Epithelial cell of alveolus of lung (primary cell): ENCODE data around the gene PCDHGA1. TPM values are rescaled to one million over a fixed set of nuclear protein-coding genes. Genes with fewer than 3 reads are reported as not detected.

Source experiments
- total RNA-seq: library from RNA; depleted of rRNA; stranded (reverse); fragments of >200 nt; gene quantifications from 2 replicates; pipeline ENCODE4 v1.2.1, GENCODE V29; 2015

The PCDHGA1 gene
- 0.13 and 0.64 TPM in 2 replicates for total RNA-seq

DNA sequence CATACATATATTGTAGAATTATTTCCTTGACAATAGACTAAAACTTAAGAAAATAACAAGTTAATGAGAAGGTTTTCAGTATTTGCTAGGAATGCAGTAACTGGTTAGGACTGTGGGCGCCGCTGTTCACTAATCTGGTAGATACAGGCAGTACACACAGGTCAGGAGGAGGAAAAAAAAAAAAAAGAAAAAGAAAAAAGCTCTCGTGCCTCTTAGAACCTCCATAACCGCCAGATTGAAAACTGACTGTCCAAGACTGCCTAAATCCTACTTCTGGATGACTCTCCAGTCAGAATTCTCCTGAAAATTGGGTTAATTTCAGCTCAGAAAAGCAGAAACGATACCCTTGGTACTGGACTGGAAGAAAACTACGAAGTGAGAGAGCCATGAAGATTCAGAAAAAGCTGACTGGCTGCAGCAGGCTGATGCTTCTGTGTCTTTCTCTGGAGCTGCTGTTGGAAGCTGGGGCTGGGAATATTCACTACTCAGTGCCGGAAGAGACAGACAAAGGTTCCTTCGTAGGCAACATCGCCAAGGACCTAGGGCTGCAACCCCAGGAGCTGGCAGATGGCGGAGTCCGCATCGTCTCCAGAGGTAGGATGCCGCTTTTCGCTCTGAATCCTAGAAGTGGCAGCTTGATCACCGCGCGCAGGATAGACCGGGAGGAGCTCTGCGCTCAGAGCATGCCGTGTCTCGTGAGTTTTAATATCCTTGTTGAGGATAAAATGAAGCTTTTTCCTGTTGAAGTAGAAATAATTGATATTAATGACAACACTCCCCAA lies at the start of gene PCDHGA1:
Gene PCDHGA1, plus strand, starts transcription at position 216 of the 782 bp plus-strand sequence.

DNA sequence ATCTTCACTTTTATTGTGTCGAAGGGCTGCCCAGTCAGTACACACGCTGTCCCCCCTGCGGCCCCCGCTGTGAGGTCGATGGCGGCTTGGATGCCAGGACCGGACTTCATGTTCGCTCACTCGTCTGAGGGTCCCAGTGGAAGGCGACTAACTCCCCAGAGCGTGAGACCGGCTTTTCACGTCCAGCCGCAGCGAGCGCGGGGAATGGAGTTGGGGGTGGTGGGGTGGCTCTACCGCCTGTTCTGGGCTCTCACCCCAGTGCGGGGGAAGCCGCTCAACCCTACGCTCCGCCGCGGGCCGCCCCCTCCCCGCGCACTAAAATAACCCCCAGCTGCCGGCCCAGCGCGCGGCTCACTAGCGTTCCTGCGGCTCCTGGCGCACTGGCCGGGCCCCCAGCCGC lies 26.6 kb upstream of the PCDHGA1 start, which contains the start of gene SLC25A2:
Gene SLC25A2, minus strand, starts transcription at position 294 of the 400 bp plus-strand sequence. Its CDS starts 184 bp downstream, at position 110.

DNA sequence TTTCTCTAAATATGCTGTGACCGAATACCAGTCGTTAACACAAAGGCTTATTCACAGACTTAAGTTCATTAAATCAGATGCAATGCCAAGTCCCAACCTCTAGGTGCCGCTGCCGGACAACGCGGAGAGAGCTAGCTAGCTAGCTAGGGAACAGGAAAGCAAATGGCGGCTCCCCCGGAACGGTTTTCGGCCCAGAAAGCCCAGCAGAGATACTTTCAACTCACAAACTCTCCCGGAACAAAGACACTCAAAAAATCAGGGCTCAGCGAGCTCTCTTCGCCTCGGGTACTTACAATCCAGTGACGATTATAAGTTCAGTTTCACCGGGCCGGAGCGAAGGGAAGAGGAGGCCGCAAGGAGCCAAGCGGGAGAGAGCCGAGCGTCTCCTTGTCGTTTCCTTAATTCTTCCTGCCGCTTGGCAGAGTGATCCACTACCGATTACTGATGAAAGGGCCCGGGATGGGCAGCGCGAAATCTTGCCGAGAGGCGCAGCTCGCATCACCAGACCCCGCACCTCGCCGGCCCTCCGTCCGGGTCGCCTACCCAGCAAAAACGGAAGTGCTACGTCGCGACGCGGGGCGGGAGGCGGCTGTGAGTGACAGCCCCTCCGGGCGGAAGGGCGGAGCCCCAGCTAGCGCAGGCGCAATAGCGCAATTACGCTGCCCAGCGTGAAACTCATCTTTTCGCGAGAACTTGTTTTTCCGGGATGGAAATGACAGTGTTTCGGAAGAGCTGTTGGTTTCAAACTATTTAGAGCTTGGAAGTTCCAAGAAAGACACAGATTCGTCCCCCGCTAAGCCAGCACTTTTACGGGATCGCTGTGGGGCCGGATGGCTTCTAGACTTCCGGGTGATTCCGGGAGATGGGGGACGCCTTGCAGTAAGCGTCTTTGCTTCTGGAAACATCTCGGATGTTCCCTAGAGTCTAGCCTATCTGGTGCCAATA lies 9.8 kb upstream of the PCDHGA1 start, which contains the start of gene TAF7:
Gene TAF7, minus strand, starts transcription at position 560 of the 945 bp plus-strand sequence. CDS start 740 bp downstream, outside the sequence.

DNA sequence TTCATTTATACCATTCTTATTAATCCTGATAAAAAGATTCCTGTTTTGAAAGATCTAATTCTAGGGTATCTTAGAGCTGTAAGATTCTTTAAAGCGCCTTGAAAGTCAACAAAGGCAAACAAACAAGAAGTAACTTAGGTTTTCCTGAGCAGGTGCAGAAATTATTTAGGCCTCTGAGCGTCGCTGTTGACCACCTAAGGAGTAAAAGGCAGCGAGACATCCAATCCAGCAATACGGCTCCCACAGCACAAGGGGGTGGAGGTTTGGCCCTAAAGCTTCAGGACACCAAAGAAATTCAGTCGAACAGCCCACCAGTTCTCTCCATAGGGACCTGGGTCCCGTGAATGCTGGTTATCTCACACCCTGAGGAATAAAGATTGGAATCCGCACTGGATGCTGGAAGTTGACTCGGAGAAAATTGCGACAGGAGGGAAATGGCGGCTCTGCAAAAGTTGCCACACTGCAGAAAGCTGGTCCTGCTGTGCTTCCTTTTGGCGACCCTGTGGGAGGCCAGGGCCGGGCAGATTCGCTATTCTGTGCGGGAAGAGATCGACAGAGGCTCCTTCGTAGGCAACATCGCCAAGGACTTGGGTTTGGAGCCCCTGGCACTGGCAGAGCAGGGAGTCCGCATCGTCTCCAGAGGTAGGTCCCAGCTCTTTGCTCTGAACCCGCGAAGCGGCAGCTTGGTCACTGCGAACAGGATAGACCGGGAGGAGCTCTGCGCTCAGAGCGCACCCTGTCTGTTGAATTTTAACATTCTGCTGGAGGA lies 8.4 kb downstream of the PCDHGA1 start, which contains the start of gene PCDHGA2:
Gene PCDHGA2, plus strand, starts transcription at position 223 of the 769 bp plus-strand sequence.

DNA sequence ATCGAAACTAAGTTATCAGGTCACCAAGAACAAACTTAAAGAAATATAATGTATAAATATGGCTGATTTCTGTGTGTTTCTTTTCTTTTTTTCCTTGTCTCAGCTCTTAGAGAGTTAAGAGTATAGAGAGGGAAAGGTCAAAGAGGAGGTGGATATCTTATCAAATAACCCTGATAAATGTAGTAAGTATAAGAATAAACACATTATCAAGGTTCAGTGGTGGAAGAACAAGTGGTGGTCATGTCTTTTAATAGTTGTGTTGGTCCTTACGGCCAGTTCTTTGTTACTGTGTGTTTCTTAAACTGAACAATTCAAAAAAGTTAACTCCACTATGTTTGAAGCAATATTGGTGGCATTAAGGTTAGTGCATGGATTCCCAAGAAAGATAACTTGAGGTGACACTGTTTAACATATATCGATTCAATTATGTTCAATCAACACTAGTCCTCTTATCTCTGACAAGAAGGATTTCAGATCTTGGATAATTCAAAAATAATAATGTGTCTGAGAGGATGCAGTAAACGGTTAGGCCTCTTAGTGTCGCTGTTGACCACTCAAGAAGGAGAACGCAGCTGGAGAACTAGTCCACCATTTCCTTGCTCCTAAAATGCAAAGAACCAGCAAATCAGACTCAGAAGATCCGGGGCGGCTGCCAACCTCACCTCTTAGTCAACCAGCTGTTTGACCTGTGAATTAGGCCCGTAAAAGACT lies 13.1 kb downstream of the PCDHGA1 start, which contains the start of gene PCDHGA3:
Gene PCDHGA3, plus strand, starts transcription at position 588 of the 711 bp plus-strand sequence. CDS start 205 bp downstream, outside the sequence.

DNA sequence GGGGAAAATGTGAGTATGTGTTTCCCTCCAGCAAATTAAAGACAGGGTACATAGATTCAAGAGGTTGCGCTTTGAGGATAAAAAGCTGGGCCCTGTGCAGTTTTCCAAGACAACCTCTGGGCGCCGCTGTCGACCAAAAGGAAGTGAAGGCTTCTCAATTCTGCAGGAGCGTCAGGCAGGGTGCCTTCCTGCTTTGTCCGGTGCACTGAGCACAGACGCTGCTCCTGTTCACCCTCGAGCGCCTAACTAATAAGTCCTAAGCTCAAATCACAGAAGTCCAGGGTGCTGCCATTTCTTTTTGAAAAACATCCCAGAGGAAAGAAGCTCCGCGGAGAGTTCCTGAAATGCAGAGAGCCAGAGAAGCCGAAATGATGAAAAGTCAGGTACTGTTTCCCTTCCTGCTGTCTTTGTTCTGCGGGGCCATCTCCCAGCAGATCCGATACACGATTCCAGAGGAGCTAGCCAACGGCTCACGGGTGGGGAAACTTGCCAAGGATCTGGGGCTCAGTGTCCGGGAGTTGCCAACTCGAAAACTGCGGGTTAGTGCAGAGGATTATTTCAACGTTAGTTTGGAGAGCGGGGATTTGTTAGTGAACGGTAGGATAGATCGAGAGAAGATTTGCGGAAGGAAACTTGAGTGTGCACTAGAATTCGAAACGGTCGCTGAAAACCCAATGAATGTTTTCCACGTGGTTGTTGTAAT lies 19.8 kb downstream of the PCDHGA1 start, which contains the start of gene PCDHGB1:
Gene PCDHGB1, plus strand, starts transcription at position 183 of the 703 bp plus-strand sequence. Its CDS starts 162 bp downstream, at position 345.

DNA sequence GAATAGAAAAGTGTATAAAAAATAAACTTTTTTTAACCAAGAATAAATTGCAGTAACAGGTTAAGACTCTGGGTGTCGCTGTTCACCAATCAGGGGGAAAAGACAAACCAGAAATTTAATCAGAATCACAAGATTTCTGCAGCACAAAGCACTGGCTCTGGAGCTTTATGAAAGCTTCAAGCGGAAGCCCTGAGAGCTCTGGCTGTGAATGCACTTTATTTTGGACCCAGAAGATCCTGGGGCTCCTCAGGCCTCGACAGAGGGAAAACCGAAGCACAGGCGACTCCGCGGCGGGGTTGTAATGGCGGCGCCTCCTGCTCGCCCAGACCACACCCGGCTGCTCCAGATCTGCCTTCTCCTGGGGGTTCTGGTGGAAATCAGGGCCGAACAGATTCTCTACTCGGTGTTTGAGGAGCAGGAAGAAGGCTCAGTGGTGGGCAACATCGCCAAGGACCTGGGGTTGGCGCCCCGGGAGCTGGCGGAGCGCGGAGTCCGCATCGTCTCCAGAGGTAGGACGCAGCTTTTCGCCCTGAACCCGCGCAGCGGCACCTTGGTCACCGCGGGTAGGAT lies 24.7 kb downstream of the PCDHGA1 start, which contains the start of gene PCDHGA4:
Gene PCDHGA4, plus strand, starts transcription at position 122 of the 570 bp plus-strand sequence. Its CDS starts 87 bp downstream, at position 209.

DNA sequence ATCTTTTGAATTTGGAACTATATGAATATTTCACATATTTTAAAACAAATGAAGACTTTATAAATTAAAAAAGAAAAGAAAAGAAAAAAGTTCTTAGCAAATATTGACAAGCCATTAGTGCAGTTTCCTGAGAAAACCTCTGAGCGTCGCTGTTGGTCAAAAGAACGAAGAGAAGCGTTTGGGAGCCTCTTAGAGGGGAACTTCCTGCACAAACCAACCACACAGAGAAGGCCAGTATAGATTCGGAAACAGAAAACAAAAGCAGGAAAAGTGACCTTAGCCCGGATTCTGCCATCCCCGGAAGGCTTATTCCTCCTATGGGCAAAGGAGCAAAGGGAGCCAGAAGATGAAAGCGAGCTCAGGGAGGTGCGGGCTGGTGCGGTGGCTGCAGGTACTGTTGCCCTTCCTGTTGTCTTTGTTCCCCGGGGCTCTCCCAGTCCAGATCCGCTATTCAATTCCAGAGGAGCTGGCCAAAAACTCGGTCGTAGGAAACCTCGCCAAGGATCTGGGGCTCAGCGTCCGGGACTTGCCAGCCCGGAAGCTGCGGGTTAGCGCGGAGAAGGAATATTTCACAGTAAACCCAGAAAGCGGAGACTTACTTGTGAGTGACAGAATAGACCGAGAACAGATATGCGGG lies 29.6 kb downstream of the PCDHGA1 start, which contains the start of gene PCDHGB2:
Gene PCDHGB2, plus strand, starts transcription at position 205 of the 637 bp plus-strand sequence. Its CDS starts 142 bp downstream, at position 347.

DNA sequence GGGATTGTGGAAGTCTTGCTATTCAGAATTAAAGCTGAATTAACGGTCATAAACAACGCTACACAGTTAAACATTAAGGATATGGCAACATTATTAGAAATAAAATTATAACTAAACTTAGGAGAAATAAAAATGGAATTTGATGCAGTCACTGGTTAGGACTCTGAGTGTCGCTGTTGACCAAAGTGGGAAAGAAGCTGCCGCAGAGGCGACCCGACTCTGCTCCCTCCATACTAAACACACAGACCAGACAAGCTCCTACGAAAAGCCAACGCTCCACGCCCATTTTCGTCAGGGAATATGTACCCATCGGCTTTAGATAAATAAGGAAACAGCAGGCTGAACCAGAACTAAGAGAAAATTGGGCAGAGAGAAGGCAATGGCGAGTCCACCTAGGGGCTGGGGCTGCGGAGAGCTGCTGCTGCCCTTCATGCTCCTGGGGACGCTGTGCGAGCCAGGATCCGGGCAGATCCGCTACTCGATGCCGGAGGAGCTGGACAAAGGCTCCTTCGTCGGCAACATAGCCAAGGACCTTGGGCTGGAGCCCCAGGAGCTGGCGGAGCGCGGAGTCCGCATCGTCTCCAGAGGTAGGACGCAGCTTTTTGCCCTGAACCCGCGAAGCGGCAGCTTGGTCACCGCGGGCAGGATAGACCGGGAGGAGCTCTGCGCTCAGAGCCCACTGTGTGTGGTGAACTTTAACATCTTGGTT lies 33.8 kb downstream of the PCDHGA1 start, which contains the start of gene PCDHGA5:
Gene PCDHGA5, plus strand, starts transcription at position 211 of the 709 bp plus-strand sequence. Its CDS starts 169 bp downstream, at position 380.

DNA sequence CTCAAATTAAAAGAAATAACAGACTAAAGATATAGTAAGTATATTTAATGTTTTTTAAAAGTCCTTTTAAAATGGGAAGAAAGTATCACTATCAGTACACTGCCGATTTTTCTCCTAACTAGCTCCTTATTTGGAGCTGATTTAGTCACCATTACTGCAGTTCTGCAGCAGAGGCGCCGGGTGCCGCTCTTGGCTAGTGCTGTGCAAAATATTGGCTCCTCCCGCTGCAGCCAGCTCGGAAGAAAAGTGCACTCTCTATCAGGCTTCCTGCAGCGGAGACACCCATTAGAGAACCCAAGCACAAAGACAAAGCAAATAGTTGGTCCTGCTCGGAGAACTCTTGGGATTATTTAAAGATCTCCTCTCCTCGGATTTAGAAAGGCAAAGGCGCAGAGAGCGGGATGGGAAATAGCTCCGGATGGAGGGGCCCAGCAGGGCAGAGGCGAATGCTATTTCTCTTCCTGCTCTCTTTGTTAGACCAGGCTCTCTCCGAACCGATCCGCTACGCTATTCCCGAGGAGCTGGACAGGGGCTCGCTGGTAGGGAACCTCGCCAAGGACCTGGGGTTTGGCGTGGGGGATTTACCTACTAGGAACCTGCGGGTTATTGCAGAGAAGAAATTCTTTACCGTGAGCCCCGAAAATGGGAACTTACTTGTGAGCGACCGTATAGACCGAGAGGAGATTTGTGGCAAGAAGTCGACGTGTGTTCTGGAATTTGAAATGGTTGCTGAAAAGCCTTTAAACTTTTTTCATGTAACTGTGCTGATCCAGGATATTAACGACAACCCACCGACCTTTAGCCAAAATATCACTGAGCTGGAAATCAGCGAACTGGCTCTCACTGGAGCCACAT lies 39.9 kb downstream of the PCDHGA1 start, which contains the start of gene PCDHGB3:
Gene PCDHGB3, plus strand, starts transcription at position 249 of the 855 bp plus-strand sequence. Its CDS starts 153 bp downstream, at position 402.

DNA sequence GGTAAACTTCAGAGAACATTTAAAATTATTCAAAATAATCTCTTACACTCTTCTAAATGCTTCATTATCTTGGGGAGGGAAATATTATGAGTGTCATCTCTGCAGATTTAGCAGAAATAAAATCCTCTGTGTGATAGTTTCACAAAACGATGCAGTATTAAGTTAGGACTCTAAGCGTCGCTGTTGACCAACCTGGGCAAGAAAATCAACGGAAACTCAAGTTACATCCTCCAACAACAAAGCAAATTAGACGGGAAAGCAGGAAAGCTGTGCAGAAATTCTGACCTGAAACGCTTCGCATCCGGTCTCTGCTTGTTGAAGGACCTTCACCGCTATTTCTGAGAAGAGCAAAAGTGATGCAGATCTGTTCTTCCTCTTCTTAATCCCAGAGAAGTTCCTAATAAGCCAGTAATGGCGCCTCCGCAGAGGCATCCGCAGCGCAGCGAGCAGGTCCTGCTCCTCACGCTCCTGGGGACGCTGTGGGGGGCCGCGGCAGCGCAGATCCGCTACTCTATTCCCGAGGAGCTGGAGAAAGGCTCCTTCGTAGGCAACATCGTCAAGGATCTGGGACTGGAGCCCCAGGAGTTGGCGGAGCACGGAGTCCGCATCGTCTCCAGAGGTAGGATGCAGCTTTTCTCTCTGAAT lies 43.5 kb downstream of the PCDHGA1 start, which contains the start of gene PCDHGA6:
Gene PCDHGA6, plus strand, starts transcription at position 219 of the 645 bp plus-strand sequence. Its CDS starts 193 bp downstream, at position 412.

DNA sequence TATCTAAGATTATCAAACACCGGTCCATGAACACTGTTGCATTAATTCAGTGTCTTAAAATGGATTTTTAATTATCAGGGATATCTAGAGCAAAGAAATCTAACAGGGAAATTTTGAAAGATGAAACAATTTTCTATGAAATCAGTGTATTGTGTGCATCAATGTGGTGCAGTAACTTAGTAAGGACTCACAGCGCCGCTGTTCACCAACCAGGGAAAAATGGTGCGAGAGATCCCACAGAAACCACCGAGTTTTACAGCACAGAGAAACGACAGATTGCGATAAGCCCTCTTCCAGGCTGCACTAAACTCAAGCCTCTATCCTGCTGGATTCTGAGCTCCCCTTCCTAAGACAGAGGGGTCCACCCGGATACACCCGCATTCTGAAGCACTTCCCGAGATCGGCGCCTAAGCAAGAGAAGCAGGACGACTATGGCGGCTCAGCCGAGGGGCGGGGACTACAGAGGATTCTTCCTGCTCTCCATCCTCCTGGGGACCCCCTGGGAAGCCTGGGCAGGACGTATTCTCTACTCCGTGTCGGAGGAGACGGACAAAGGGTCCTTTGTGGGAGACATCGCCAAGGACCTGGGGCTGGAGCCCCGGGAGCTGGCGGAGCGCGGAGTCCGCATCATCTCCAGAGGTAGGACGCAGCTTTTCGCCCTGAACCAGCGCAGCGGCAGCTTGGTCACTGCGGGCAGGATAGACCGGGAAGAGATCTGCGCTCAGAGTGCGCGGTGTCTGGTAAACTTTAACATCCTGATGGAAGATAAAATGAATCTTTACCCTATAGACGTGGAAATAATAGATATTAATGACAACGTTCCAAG lies 52.4 kb downstream of the PCDHGA1 start, which contains the start of gene PCDHGA7:
Gene PCDHGA7, plus strand, starts transcription at position 274 of the 826 bp plus-strand sequence. Its CDS starts 158 bp downstream, at position 432.

DNA sequence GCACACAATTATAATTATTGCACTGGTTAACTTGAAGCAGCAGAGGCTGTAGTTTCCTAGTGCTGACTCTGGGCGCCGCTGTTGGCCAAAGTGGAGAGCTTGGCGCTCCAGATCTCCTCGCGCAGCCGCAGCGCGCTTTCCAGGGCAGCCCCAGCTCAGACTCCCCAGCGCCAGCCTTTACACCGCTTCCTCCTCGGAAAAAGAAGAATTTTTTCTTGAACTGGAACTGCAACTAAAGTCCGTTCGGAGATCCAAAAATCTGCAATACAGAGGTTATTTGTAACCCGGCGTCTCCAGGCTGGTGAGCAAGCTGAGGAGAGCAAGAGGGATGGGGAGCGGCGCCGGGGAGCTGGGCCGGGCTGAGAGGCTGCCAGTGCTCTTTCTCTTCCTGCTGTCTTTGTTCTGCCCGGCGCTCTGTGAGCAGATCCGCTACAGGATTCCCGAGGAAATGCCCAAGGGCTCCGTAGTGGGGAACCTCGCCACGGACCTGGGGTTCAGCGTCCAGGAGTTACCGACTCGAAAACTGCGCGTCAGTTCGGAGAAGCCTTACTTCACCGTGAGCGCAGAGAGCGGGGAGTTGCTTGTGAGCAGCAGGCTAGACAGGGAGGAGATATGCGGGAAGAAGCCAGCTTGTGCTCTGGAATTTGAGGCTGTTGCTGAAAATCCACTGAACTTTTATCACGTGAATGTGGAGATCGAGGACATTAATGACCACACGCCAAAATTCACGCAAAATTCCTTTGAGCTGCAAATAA lies 57.4 kb downstream of the PCDHGA1 start, which contains the start of gene PCDHGB4:
Gene PCDHGB4, plus strand, starts transcription at position 142 of the 755 bp plus-strand sequence. Its CDS starts 187 bp downstream, at position 329.

DNA sequence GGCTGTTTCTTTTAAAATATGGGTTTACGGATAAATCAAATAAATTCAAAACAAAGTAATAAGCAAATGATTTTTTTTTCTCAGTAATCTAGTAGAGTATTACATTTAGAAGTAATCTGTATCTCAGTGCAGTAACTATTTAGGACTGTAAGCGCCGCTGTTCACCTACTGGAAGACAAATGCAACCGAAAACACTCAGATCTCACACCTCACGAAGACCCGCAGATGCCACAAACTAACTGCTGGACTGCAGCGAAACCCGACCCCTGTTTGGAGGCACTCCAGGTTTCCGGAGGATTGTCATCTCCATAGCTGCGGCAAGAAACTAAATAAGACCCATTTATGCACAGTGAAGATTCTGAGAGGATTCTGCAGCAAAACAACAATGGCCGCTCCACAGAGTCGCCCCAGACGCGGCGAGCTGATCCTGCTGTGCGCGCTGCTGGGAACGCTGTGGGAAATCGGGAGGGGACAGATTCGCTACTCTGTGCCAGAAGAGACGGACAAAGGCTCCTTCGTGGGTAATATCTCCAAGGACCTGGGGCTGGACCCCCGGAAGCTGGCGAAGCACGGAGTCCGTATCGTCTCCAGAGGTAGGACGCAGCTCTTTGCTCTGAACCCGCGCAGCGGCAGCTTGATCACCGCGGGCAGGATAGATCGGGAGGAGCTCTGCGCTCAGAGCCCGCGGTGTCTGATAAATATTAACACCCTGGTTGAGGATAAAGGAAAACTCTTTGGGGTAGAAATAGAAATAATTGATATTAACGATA lies 62.3 kb downstream of the PCDHGA1 start, which contains the start of gene PCDHGA8:
Gene PCDHGA8, plus strand, starts transcription at position 205 of the 770 bp plus-strand sequence. Its CDS starts 181 bp downstream, at position 386.

